T47D (cell line): ENCODE measurements around the gene PCSK5.
A peak's percentile ranks its signal among the peaks of the same experiment; 100 is the strongest.
"Not testable (repeated sequence)": the region's sequence is repeated elsewhere in the genome, so short reads cannot be mapped to it uniquely, and the experiment has no call there.

Source experiments
- DNase-seq, 2 experiments: peaks; one replicate each; pipeline versions ENCODE4 v3.0.0 to v3.0.0-alpha.2; 2011 to 2012; ENCODE audit warnings: low read depth in 1 of 2, low spot score in 1 of 2
- JUND ChIP-seq: IDR thresholded peaks from 2 replicates; pipeline ENCODE4 v1.6.1; 2012; ENCODE audit warnings: low read depth
- in situ Hi-C: cut with HindIII; loops from 2 replicates; pipeline ENCODE4 v1.10.0; 2016; ENCODE audit warnings: low sequenced_read_pairs, low pct_unique_long_range_greater_than_20kb

Gene PCSK5

GRCh38 chr9:75890472-75891276 lies at the start of gene PCSK5:
PCSK5 (plus strand) TSS chr9:75890673; CDS start chr9:75891182, 509 bp downstream.
- in situ Hi-C loops = no loop called here
- DNase-seq = peak; percentile 65 to 81
- TF ChIP-seq JUND = no peak

GRCh38 chr9:75844321-75844720 lies 46.2 kb upstream of the PCSK5 start:
- DNase-seq = no peak
- in situ Hi-C loops = no loop called here
- no peak for TF ChIP-seq JUND

- no peak for TF ChIP-seq JUND
- in situ Hi-C loops = no loop called here
- DNase-seq = no peak
Measured at GRCh38 chr9:75845806-75846205, 44.7 kb upstream of the PCSK5 start.

- no peak for DNase-seq
- no peak for TF ChIP-seq JUND
- in situ Hi-C loops = no loop called here
Measured at GRCh38 chr9:75847085-75847484, 43.4 kb upstream of the PCSK5 start.

- no peak for TF ChIP-seq JUND
- in situ Hi-C loops = no loop called here
Measured at GRCh38 chr9:75850459-75851200, 39.8 kb upstream of the PCSK5 start.

GRCh38 chr9:75851917-75852316 lies 38.6 kb upstream of the PCSK5 start:
- in situ Hi-C loops = no loop called here
- DNase-seq = no peak
- TF ChIP-seq JUND = no peak

More at GRCh38 chr9:75850459-75851200, 39.8 kb upstream of the PCSK5 start:
- DNase-seq = no peak

GRCh38 chr9:75852746-75853145 lies 37.7 kb upstream of the PCSK5 start:
- no peak for TF ChIP-seq JUND
- in situ Hi-C loops = no loop called here
- no peak for DNase-seq

GRCh38 chr9:75855509-75855908 lies 35.0 kb upstream of the PCSK5 start:
- in situ Hi-C loops = no loop called here
- TF ChIP-seq JUND = no peak
- DNase-seq = peak in 1 of 2 experiments; percentile 43

- in situ Hi-C loops = no loop called here
- DNase-seq = no peak
- TF ChIP-seq JUND = no peak
Measured at GRCh38 chr9:75858497-75859092, 31.9 kb upstream of the PCSK5 start.

- no peak for TF ChIP-seq JUND
Measured at GRCh38 chr9:75864266-75864665, 26.2 kb upstream of the PCSK5 start.

GRCh38 chr9:75866273-75866871 lies 24.1 kb upstream of the PCSK5 start:
- TF ChIP-seq JUND = no peak
- in situ Hi-C loops = no loop called here
- peak in 1 of 2 experiments; percentile 63 for DNase-seq

More at GRCh38 chr9:75864266-75864665, 26.2 kb upstream of the PCSK5 start:
- DNase-seq = no peak
- in situ Hi-C loops = no loop called here

GRCh38 chr9:75868526-75868925 lies 21.9 kb upstream of the PCSK5 start:
- DNase-seq, in situ Hi-C loops: not testable (repeated sequence)
